Panc1 (cell line): ENCODE data around the gene CREG1. TPM values are rescaled to one million over a fixed set of nuclear protein-coding genes. Genes with fewer than 3 reads are reported as not detected.

Source experiments
- ATAC-seq: fragments of 200-7000 bp; cut with Tn5 transposase; 2 replicates; pipeline ENCODE4 v1.9.1; 2020; ENCODE audit warnings: mild to moderate bottlenecking, moderate library complexity
- BruUV-seq: library from RNA; stranded (reverse); fragments of 400-500 nt; replicated peaks from 2 replicates; lab custom pipeline; 2021; lab: Mats Ljungman, UMichigan
- CTCF ChIA-PET: fragments of 300-600 bp; sonication (Branson Sonifier 250); formaldehyde crosslinking; loops from one replicate; lab custom pipeline; 2022; ENCODE audit warnings: antibody characterized with exemption; lab: Charles Lee
- POLR2A ChIA-PET: fragments of 300-600 bp; sonication (Branson Sonifier 250); formaldehyde crosslinking; loops from one replicate; lab custom pipeline; 2022; ENCODE audit warnings: antibody characterized with exemption; lab: Charles Lee
- DNase-seq: peaks from one replicate; pipeline ENCODE4 v3.0.0-alpha.2; 2010; ENCODE audit warnings: low read depth, low spot score
- H3K27ac ChIP-seq: 2 replicates; pipeline ENCODE4 v1.5.1; 2011; ENCODE audit warnings: mild to moderate bottlenecking, low read length, inconsistent platforms
- H3K27me3 ChIP-seq: fragments of 200-500 bp; sonication (Bioruptor generic); 2 replicates; pipeline ENCODE4 v1.6.0; 2014; ENCODE audit warnings: low read length, inconsistent platforms; ENCODE audit not compliant: control insufficient read depth, insufficient read depth
- H3K36me3 ChIP-seq: fragments of 200-500 bp; sonication (Bioruptor generic); 2 replicates; pipeline ENCODE4 v1.5.1; 2014; ENCODE audit warnings: inconsistent platforms, mild to moderate bottlenecking, low read length, moderate library complexity; ENCODE audit not compliant: control insufficient read depth, insufficient read depth
- H3K4me1 ChIP-seq: 2 replicates; pipeline ENCODE4 v1.5.1; 2011; ENCODE audit warnings: inconsistent platforms, mild to moderate bottlenecking, low read length, moderate library complexity; ENCODE audit not compliant: control insufficient read depth, insufficient read depth
- H3K4me3 ChIP-seq, 2 experiments: 2 replicates each; pipeline ENCODE4 v1.5.1; 2011 to 2012; ENCODE audit warnings: low read depth in 2 of 2, low read length in 2 of 2, mild to moderate bottlenecking in 2 of 2, inconsistent platforms in 1 of 2, moderate library complexity in 1 of 2
- H3K9me3 ChIP-seq: fragments of 200-500 bp; sonication (Bioruptor generic); 2 replicates; pipeline ENCODE4 v1.5.1; 2014; ENCODE audit warnings: low read depth, mild to moderate bottlenecking, inconsistent platforms, low read length, moderate library complexity; ENCODE audit not compliant: control insufficient read depth, insufficient read depth
- CTCF ChIP-seq: fragments of 450-650 bp; IDR thresholded peaks from 2 replicates; pipeline ENCODE4 v1.5.1; 2017; ENCODE audit warnings: mild to moderate bottlenecking
- POLR2AphosphoS5 ChIP-seq: IDR thresholded peaks from 2 replicates; pipeline ENCODE4 v1.6.1; 2012; ENCODE audit warnings: mild to moderate bottlenecking, low read depth, low read length, moderate library complexity
- REST ChIP-seq, 2 experiments: IDR thresholded peaks; 2 replicates each; pipeline ENCODE4 v1.6.1; 2011 to 2012; ENCODE audit warnings: low read depth in 2 of 2, control low read depth in 1 of 2, low read length in 1 of 2, mild to moderate bottlenecking in 1 of 2, moderate library complexity in 1 of 2; ENCODE audit not compliant: insufficient read depth in 1 of 2
- SIN3A ChIP-seq: IDR thresholded peaks from 2 replicates; pipeline ENCODE4 v1.6.1; 2012; ENCODE audit warnings: low read depth, mild to moderate bottlenecking, low read length, moderate library complexity, borderline replicate concordance; ENCODE audit not compliant: insufficient read depth
- TCF7L2 ChIP-seq: IDR thresholded peaks from 2 replicates; pipeline ENCODE4 v1.6.1; 2011; ENCODE audit warnings: mild to moderate bottlenecking, low read depth, low read length, inconsistent platforms
- in situ Hi-C: cut with HindIII; loops from 2 replicates; pipeline ENCODE4 v1.10.0; 2016; ENCODE audit warnings: low sequenced_read_pairs, low pct_unique_long_range_greater_than_20kb
- intact Hi-C: fragments of 100-400 bp; cut with micrococcal nuclease; formaldehyde crosslinking; loops from one replicate; pipeline ENCODE4 v1.10.0; 2022; ENCODE audit not compliant: unreplicated experiment
- total RNA-seq: library from RNA; stranded (reverse); gene quantifications from one replicate; pipeline ENCODE4 v1.2.1, GENCODE V29; 2021; ENCODE audit not compliant: unreplicated experiment

The CREG1 gene
- total RNA-seq, 1 experiment from 2014 or later: 25.9 TPM

GRCh38 chr1:167496797-167497619 lies 56.6 kb downstream of the CREG1 start:
- Histone ChIP-seq H3K4me3 (no peak overlapping the region), H3K27ac (no peak overlapping the region), H3K27me3 (peaks cover 13% of the 10 kb centered on the region; the same call in 1 of the 2 replicates), H3K4me1 (no peaks in the 10 kb centered on the region), H3K36me3 (no peaks in the 10 kb centered on the region), H3K9me3 (no peaks in the 10 kb centered on the region)
- no TSS peak for BruUV-seq
- DNase-seq (no peak), ATAC-seq (no peak)
- in situ Hi-C loops: no loop called here
- ChIA-PET CTCF (no interaction called here), POLR2A (no interaction called here)
- TF ChIP-seq TCF7L2 (no peak), SIN3A (no peak), REST (IDR thresholded peaks at IDR 0.05; ENCODE audit: insufficient read depth in 1 of 2, low read depth in 2 of 2, low read length in 1 of 2) (no peak), POLR2AphosphoS5 (no peak), CTCF (no peak)
- intact Hi-C loops: no loop called here

GRCh38 chr1:167493372-167493771 lies 60.2 kb downstream of the CREG1 start:
- BruUV-seq: no TSS peak
- no peak overlapping the region for H3K4me3 ChIP-seq
- intact Hi-C loops: no loop called here
- no peaks in the 10 kb centered on the region for H3K9me3 ChIP-seq
- H3K27ac ChIP-seq: no peak overlapping the region
- TF ChIP-seq CTCF: no peak
- no peak for TF ChIP-seq POLR2AphosphoS5
- TF ChIP-seq REST (IDR thresholded peaks at IDR 0.05; ENCODE audit: insufficient read depth in 1 of 2, low read depth in 2 of 2, low read length in 1 of 2): no peak
- TF ChIP-seq SIN3A: no peak
- TF ChIP-seq TCF7L2: no peak
- H3K4me1 ChIP-seq: no peaks in the 10 kb centered on the region
- ATAC-seq (no peak), DNase-seq (no peak)
- CTCF ChIA-PET: no interaction called here
- H3K27me3 ChIP-seq: 0 out of 2 replicates have a peak, but pooled peaks cover 7% of the 10 kb centered on the region
- no peaks in the 10 kb centered on the region for H3K36me3 ChIP-seq
- in situ Hi-C loops: no loop called here
- POLR2A ChIA-PET: no interaction called here
